IPS-NIHi7 (cell line): ENCODE data around the gene KRT33B.
A peak's percentile ranks its signal among the peaks of the same experiment; 100 is the strongest.

Source experiments
- DNase-seq: peaks from one replicate; pipeline ENCODE4 v3.0.0; 2012; ENCODE audit warnings: mixed read lengths; ENCODE audit errors: extremely low spot score

Gene KRT33B

DNA sequence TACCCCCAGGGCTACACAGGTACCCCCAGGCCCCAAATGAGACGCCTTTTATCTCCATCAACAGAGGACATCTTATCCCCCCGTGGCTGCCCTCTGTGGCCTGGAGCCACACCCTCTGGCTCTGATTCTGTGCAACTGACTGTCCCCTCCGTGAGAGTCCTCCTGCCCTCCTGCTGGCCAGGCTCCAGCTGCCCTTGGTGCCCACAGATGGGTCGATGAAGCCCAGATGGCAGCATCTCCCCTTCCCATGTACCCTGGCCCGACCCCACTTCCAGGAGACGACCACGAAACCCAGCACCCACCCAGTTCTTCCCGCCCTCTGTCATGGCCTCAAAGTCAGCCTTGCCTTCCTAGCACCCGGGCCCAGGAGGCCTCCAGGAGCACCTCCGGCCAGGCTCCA is 44.5 kb downstream of the KRT33B start:
- no peak for DNase-seq

DNA sequence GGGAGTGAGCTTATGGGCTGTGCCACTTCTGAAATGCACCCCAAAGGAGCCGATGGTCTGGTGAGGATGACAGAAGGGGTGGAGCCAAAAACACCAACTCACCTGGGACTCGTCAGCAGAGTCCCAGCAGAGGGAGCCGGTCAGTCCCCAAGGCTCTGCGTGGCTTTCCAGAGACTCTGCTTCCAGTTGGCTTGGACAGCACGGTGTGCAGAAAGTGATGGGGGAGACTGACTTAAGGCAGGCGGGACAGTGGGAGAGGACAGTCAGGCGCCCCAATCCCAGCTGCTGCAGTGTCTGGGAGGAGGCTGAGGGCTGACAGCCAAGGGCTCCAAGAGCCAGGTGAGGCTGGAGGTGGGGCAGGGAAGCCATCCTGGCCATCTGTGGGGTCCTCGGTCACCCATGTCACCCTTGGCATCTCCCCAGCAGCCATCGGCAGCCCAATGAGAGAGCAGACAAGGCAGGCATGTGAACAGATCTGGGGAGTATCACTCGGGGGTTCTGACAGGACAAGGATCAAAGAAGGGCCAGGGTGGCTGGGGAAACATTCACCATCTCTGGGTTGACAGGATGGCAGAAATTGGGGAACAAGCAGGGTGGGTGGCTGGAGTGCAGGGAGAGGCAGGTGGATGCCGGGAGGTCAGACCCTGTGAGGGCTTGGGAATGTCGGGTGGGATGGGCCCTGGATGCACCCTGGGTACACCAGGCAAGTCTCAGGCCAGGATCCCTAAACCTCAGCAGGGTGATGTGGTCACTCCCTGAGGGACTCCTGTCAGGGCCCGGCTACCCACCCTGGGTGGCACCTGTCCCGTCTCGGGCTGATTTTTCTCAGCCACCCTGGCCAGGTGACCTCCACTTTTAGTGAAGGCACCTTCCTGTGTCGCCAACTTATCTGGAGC is 45.2 kb downstream of the KRT33B start:
- DNase-seq, result peak; percentile 73

DNA sequence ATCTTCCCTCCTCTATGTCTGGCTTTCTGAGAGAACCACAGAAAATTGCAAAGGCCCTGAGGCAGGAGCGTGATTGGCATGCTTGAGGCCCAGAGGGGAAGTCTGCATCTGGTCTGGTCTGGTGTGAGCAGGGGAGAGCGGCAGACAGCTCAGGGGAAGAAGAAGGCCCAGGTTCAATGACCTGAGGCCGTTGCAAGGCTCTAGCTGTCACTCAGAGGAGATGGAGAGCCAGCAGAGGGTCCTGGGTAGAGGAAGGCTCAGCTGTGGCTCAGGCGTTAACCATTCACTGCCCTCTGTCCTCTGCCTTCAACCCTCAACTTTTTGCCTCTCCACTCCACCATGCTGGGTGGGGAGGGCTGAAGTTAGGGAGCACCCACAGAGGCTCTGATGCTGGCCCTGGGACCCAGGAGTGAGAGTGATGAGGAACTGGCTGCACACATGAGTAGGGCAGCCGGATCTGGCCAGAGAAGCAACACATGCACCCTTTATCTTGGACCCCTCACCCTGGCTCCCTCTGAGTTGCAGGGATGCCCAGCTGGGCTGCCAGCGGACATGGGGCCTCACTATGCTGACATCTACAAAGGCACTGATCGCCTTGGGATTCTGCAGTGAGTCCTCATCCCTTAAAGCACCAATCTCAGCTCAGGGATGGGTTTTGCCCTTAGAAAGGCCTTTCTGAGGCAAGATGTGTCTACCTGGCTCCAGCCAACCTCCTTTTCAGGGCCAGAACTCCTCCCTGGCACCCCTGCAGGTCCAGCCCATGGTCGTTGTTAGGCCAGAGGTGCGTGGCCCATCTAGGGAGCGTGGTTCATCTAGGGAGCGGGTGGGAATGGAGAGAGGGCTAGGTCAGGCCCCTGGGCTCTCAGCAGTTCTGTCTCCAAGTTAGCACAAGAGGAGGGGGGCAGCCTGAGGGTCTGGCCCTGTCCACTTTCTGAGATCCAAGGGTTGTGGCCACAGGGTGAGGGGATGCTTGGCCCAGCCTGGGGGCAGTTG is 46.4 kb downstream of the KRT33B start:
- no peak for DNase-seq

DNA sequence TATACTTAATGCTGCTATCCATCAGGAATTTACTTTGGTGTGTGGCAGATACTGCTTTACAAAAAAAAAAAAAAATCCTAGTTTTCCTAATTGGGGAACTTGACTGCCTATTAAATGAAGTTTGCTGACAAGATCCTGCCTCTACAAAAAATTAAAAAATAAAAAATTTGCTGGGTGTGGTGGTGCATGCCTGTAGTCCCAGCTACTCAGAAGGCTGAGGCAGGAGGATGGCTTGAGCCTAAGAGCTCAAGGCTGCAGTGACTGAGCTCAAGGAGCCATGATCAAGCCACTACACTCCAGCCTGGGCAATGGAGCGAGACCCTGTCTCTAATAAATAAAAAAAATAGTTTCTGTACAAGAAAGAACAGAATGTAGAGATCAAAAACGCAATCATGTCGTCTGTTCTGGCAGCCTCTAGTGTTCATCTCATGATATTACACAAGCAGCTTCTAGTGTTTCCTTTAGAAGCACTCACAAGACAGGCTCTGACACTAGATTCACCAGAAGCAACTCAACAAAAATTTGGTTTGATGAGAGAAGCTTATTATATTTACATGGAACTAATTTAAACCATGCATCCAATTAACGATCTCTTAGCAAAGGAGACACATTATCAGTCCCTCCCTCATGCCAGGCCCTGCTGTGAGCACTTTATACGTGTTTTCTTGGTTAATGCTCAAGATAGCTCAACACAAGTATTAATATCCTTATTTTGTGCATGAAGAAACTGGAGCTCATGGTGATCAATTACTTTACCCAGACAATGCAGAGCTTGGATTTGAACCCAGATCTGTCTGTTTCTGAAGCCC is 47.3 kb downstream of the KRT33B start:
- peak; percentile 49 for DNase-seq

DNA sequence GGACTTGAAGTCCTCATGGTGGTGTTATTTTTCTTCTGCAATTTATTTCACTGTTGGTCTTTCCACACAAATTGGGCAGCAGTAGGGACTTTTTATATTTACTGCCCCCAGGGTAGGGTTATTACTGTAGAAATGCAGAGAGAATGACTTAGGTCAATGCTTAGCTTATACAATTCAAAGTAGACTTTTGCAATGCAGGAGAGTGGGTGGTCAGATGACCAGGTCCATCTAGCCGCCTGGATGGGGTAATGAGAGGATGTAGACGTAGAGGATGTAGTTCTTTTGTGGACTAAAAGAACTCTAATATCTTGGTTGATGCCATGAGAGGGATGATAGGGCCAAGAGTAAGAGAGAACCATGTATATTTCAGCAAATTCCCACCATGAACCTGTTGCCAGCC is 51.4 kb downstream of the KRT33B start:
- DNase-seq, result no peak

DNA sequence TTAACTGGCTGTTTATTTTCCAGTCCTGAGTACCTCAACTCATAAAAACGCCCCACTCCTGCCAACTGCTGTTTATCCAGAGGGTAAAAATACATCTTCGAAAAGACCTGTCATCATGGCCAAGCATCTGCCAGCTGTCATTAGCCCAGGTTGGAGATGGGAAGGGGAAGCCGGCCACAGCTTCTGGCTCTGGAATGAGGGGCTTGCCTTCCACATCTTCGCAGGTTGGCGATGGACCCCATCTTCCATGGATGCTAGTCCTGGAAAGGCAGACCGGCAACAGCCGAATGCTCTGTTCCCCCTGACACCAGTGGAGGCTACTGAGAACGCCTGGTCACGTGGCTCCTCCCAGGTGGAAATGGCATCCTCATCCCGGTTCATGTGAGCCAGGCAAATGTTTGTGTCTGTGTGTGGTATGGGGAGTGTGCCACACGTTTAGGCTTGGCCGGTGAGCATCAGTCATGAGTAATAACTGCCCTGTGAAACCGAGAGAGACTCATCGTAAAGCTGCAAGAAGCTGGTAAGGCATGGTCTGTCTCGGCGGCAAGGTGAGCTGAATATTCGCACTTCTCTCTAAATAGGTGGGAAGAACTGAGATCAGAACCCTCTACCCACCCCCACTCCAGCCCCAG is 53.7 kb downstream of the KRT33B start:
- DNase-seq, result no peak

DNA sequence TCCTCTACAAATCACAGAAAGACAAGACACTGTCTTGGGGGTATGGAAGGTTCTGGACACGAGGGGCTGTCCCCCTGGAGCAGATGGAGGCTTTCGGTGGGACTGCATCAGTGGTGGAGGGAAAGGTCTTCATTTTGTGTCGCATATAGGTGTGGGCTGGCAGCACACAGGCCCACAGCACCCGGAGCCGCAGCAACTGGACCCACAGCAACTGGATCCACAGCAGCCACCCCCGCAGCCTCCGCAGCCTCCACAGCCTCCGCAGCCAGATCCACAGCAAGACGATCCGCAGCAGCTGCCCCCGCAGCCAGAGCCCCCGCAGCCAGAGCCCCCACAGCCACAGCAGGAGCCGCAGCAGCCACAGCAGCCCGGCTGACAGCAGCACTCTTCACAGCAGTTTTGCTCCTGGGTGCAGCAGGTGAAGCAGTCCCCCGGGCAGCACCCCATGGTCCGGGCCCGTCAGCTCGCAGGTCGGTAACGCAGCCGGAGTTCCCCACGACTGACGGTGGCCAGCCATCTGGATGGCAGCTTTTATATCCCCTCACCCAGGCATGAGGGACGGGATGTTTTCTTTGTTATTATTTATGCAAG is 54.3 kb downstream of the KRT33B start, which contains the start of gene KRTAP17-1:
Gene KRTAP17-1 (minus strand): TSS at position 507 of the 591 bp plus-strand sequence. CDS start 60 bp downstream, at position 447.
- DNase-seq, result no peak
